ENCODE data around the gene NEK9. TPM values are rescaled to one million over a fixed set of nuclear protein-coding genes. Genes with fewer than 3 reads are reported as not detected.

NEK9 gene
- total RNA-seq, 3 donors from 2014 or later: 52.1 to 79.2 (median 71.8) TPM

- Histone ChIP-seq H3K27ac (no peak overlapping the region), H3K4me3 (no peak overlapping the region), H3K4me1 (no peaks in the 10 kb centered on the region), H3K27me3 (no peaks in the 10 kb centered on the region), H3K36me3 (peaks cover 5% of the 10 kb centered on the region), H3K9me3 (no peaks in the 10 kb centered on the region)
- no peak for TF ChIP-seq POLR2A (IDR thresholded peaks at IDR 0.05)
- no peak for TF ChIP-seq CTCF (IDR thresholded peaks at IDR 0.05)
- TF ChIP-seq POLR2AphosphoS5 (IDR thresholded peaks at IDR 0.05): no peak
- intact Hi-C loops (cut with DNase I; ENCODE audit: low total_unique reads): no loop called here
- DNase-seq (ENCODE audit: low spot score in 2 of 2): no peak
Measured at GRCh38 chr14:75113932-75114539, 12.8 kb downstream of the NEK9 start.

DNA sequence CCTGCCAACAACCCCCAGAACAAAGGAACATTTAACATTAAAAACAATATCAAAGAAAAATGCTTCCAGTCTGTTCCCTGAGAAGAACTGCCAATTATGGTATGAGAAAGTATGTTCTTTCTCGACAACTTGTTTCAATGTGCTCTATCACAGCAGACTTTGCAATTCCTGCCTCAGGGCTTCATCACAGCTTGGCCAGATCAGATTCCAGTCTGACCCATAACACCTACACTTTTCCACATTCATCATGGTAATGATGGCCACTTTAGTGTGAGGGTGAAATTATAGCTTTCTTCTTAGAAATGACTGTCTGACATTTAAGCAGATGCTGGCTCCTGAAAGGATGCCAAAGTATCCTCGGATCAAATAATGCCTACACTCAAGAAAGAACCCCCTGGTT is 17.0 kb downstream of the NEK9 start:
- Histone ChIP-seq H3K27me3 (no peaks in the 10 kb centered on the region), H3K36me3 (peaks cover 19% of the 10 kb centered on the region)

DNA sequence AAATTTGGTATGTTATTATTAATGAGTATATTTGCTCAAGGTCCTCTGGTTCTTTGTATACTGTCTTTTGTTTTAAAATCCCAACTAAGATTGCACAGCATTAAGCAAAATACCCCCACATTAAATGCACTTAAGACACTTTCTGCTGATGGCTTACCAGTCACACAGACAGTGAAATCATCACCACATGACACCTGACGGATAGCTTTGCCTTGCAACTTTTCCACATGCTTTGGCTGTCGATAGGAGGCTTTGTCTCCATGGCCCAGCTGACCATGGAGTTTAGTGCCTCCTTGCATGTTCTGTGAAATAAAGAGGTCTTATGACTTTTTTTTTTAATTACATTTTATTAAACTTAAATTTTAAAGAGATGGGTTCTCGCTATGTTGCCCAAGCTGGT is 19.7 kb downstream of the NEK9 start:
- TF ChIP-seq POLR2A (IDR thresholded peaks at IDR 0.05): no peak
- no peak for TF ChIP-seq POLR2AphosphoS5 (IDR thresholded peaks at IDR 0.05)
- no peak for TF ChIP-seq CTCF (IDR thresholded peaks at IDR 0.05)
- Histone ChIP-seq H3K27ac (no peak overlapping the region), H3K9me3 (no peaks in the 10 kb centered on the region), H3K27me3 (no peaks in the 10 kb centered on the region), H3K36me3 (peaks cover 16% of the 10 kb centered on the region), H3K4me3 (no peak overlapping the region), H3K4me1 (no peaks in the 10 kb centered on the region)
- no peak for DNase-seq (ENCODE audit: low spot score in 2 of 2)
- intact Hi-C loops (cut with DNase I; ENCODE audit: low total_unique reads): no loop called here

More for the DNA sequence above, 17.0 kb downstream of the NEK9 start:
- H3K27ac ChIP-seq: no peak overlapping the region
- intact Hi-C loops (cut with DNase I; ENCODE audit: low total_unique reads): no loop called here
- no peaks in the 10 kb centered on the region for H3K4me1 ChIP-seq
- no peak overlapping the region for H3K4me3 ChIP-seq
- DNase-seq (ENCODE audit: low spot score in 2 of 2): no peak
- H3K9me3 ChIP-seq: no peaks in the 10 kb centered on the region
- no peak for TF ChIP-seq POLR2AphosphoS5 (IDR thresholded peaks at IDR 0.05)
- TF ChIP-seq POLR2A (IDR thresholded peaks at IDR 0.05): no peak
- no peak for TF ChIP-seq CTCF (IDR thresholded peaks at IDR 0.05)

GRCh38 chr14:75101491-75101890 is 25.4 kb downstream of the NEK9 start:
- no peaks in the 10 kb centered on the region for H3K4me1 ChIP-seq
- no peaks in the 10 kb centered on the region for H3K27me3 ChIP-seq
- H3K36me3 ChIP-seq: peaks cover 15% of the 10 kb centered on the region
- no peak overlapping the region for H3K4me3 ChIP-seq
- DNase-seq (ENCODE audit: low spot score in 2 of 2): no peak
- TF ChIP-seq POLR2AphosphoS5 (IDR thresholded peaks at IDR 0.05): no peak
- no peak for TF ChIP-seq POLR2A (IDR thresholded peaks at IDR 0.05)
- no peak for TF ChIP-seq CTCF (IDR thresholded peaks at IDR 0.05)
- intact Hi-C loops (cut with DNase I; ENCODE audit: low total_unique reads): no loop called here
- no peaks in the 10 kb centered on the region for H3K9me3 ChIP-seq
- H3K27ac ChIP-seq: no peak overlapping the region

DNA sequence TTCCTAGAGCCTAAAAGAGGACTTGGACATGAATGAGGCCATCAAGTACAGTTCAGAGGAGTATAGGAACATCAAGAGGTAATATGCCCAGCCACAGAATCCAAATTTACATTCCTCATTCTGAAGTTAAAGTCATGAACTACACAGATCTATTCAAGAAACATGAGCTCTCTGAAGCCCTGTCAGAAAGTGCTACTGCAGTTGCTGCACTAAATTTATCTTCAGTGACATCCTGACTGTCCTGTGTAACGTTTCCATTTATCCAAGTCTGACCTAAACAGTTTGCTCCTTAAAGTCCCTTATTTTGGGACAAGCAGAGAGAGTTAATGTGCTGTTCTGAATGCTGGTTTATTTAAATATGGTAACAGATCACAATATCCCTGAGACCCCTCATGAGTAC is 28.2 kb downstream of the NEK9 start:
- no peak overlapping the region for H3K27ac ChIP-seq
- H3K4me3 ChIP-seq: no peak overlapping the region
- H3K9me3 ChIP-seq: no peaks in the 10 kb centered on the region
- DNase-seq (ENCODE audit: low spot score in 2 of 2): no peak
- intact Hi-C loops (cut with DNase I; ENCODE audit: low total_unique reads): no loop called here
- TF ChIP-seq POLR2A (IDR thresholded peaks at IDR 0.05) (no peak), POLR2AphosphoS5 (IDR thresholded peaks at IDR 0.05) (no peak), CTCF (IDR thresholded peaks at IDR 0.05) (no peak)
- no peaks in the 10 kb centered on the region for H3K27me3 ChIP-seq
- no peaks in the 10 kb centered on the region for H3K4me1 ChIP-seq
- H3K36me3 ChIP-seq: no peaks in the 10 kb centered on the region
